ENCODE measurements around the gene LRRC45. TPM values are rescaled to one million over a fixed set of nuclear protein-coding genes. Genes with fewer than 3 reads are reported as not detected.

LRRC45 gene
- total RNA-seq, 6 experiments from 2014 or later: 6.8 to 10.5 (median 10.0) TPM

DNA sequence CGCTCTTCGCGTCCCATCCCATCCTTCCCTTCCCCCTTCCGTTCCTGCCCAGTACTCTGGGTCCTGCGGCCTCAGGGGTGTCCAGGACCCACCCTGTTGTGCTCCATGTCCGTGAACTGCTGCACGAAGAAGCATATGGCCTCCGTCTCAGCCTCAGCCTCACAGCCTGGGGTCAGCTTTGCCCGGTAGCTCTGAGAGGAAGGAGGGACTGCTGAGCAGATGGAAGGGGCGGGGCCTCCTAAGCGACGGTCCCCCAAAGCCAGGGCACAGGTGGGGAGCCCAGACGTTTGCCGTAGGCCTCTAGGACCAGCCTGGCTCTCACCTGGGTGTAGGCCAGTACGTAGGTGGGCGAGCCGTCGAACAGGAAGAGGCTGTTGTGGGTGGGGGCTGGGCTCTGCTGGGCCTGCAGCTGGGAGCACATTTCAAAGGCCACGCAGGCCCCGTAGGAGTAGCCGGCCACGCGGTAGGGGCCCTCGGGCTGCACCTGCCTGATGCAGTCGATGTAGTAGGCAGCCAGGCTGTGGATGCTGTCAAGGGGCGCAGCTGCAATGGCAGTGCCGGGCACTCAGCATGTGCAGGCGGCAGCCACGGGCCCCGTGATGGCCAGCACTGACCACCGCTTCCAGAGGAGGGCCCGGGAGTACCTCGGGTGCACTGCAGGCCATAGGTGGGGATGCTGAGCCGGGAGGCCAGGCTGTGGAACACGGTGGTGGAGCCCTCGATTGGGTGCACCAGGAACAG lies 57.1 kb downstream of the LRRC45 start:
- Mint-ChIP-seq H3K9me3 (no peaks in the 10 kb centered on the region), H3K4me3 (no peak overlapping the region)

More for the DNA sequence above, 57.1 kb downstream of the LRRC45 start:
- TF ChIP-seq, protein P1, sequence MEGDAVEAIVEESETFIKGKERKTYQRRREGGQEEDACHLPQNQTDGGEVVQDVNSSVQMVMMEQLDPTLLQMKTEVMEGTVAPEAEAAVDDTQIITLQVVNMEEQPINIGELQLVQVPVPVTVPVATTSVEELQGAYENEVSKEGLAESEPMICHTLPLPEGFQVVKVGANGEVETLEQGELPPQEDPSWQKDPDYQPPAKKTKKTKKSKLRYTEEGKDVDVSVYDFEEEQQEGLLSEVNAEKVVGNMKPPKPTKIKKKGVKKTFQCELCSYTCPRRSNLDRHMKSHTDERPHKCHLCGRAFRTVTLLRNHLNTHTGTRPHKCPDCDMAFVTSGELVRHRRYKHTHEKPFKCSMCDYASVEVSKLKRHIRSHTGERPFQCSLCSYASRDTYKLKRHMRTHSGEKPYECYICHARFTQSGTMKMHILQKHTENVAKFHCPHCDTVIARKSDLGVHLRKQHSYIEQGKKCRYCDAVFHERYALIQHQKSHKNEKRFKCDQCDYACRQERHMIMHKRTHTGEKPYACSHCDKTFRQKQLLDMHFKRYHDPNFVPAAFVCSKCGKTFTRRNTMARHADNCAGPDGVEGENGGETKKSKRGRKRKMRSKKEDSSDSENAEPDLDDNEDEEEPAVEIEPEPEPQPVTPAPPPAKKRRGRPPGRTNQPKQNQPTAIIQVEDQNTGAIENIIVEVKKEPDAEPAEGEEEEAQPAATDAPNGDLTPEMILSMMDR (IDR thresholded peaks at IDR 0.05): no peak
- Mint-ChIP-seq H3K27ac (no peak overlapping the region), H3K27me3 (ENCODE audit: insufficient read depth) (peaks cover 14% of the 10 kb centered on the region), H3K4me1 (ENCODE audit: low read depth) (no peaks in the 10 kb centered on the region), H3K36me3 (ENCODE audit: low read depth) (peaks cover 8% of the 10 kb centered on the region; the same call in 1 of the 2 replicates)
- DNase-seq: no peak

Other genes starting within 250 kb of the LRRC45 start
- not detected for gene GCGR, start 219.2 kb upstream of the LRRC45 start, total RNA-seq (2021; fragmentation: NEBNext Ultra II Directional; extraction: Animal tissue kit (Norgen Biotek cat#: 25700))
- 100 to 1,000 TPM in 2 of 6 experiments, 10 to 100 TPM in 4; 88.0 to 103 (median 92.8) TPM for gene MCRIP1, start 190.0 kb upstream of the LRRC45 start, total RNA-seq (2021; fragmentation: NEBNext Ultra II Directional; extraction: Animal tissue kit (Norgen Biotek cat#: 25700))
- not detected for gene PPP1R27, start 188.3 kb upstream of the LRRC45 start, total RNA-seq (2021; fragmentation: NEBNext Ultra II Directional; extraction: Animal tissue kit (Norgen Biotek cat#: 25700))
- gene P4HB, start 162.8 kb upstream of the LRRC45 start, total RNA-seq (2021; fragmentation: NEBNext Ultra II Directional; extraction: Animal tissue kit (Norgen Biotek cat#: 25700)): 100 to 1,000 TPM; 790 to 981 (median 910) TPM
- 1,000 to 10,000 TPM in 1 of 6 experiments, 100 to 1,000 TPM in 5; 758 to 1,040 (median 908) TPM for gene ARHGDIA, start 152.0 kb upstream of the LRRC45 start, total RNA-seq (2021; fragmentation: NEBNext Ultra II Directional; extraction: Animal tissue kit (Norgen Biotek cat#: 25700))
- 100 to 1,000 TPM; 101 to 151 (median 135) TPM for gene ALYREF, start 131.7 kb upstream of the LRRC45 start, total RNA-seq (2021; fragmentation: NEBNext Ultra II Directional; extraction: Animal tissue kit (Norgen Biotek cat#: 25700))
- gene ANAPC11, start 131.6 kb upstream of the LRRC45 start, total RNA-seq (2021; fragmentation: NEBNext Ultra II Directional; extraction: Animal tissue kit (Norgen Biotek cat#: 25700)): 100 to 1,000 TPM; 151 to 169 (median 156) TPM
- gene NPB, start 121.1 kb upstream of the LRRC45 start, total RNA-seq (2021; fragmentation: NEBNext Ultra II Directional; extraction: Animal tissue kit (Norgen Biotek cat#: 25700)): 1 to 10 TPM in 1 of 6 experiments, under 1 TPM in 5; 0.53 to 1.5 (median 0.71) TPM
- gene PCYT2, start 111.9 kb upstream of the LRRC45 start, total RNA-seq (2021; fragmentation: NEBNext Ultra II Directional; extraction: Animal tissue kit (Norgen Biotek cat#: 25700)): 10 to 100 TPM; 33.2 to 45.8 (median 35.8) TPM
- gene SIRT7, start 105.1 kb upstream of the LRRC45 start, total RNA-seq (2021; fragmentation: NEBNext Ultra II Directional; extraction: Animal tissue kit (Norgen Biotek cat#: 25700)): 10 to 100 TPM; 16.2 to 20.7 (median 18.5) TPM
- gene MAFG, start 95.6 kb upstream of the LRRC45 start, total RNA-seq (2021; fragmentation: NEBNext Ultra II Directional; extraction: Animal tissue kit (Norgen Biotek cat#: 25700)): 10 to 100 TPM; 17.7 to 22.4 (median 18.2) TPM
- 100 to 1,000 TPM in 4 of 6 experiments, 10 to 100 TPM in 2; 97.9 to 147 (median 110) TPM for gene PYCR1, start 86.0 kb upstream of the LRRC45 start, total RNA-seq (2021; fragmentation: NEBNext Ultra II Directional; extraction: Animal tissue kit (Norgen Biotek cat#: 25700))
- not detected for gene MYADML2, start 76.1 kb upstream of the LRRC45 start, total RNA-seq (2021; fragmentation: NEBNext Ultra II Directional; extraction: Animal tissue kit (Norgen Biotek cat#: 25700))
- gene NOTUM, start 62.1 kb upstream of the LRRC45 start, total RNA-seq (2021; fragmentation: NEBNext Ultra II Directional; extraction: Animal tissue kit (Norgen Biotek cat#: 25700)): under 1 TPM in 2 of 6 experiments, not detected in 4; 0.10 to 0.14 TPM
- gene ASPSCR1, start 45.7 kb upstream of the LRRC45 start, total RNA-seq (2021; fragmentation: NEBNext Ultra II Directional; extraction: Animal tissue kit (Norgen Biotek cat#: 25700)): 10 to 100 TPM; 26.6 to 36.8 (median 34.7) TPM
- gene CENPX, start 427 bp upstream of the LRRC45 start, total RNA-seq (2021; fragmentation: NEBNext Ultra II Directional; extraction: Animal tissue kit (Norgen Biotek cat#: 25700)): 10 to 100 TPM; 60.6 to 83.9 (median 73.3) TPM
- gene RAC3, start 8.4 kb downstream of the LRRC45 start, total RNA-seq (2021; fragmentation: NEBNext Ultra II Directional; extraction: Animal tissue kit (Norgen Biotek cat#: 25700)): 1 to 10 TPM; 4.3 to 8.5 (median 5.6) TPM
- gene DCXR, start 14.4 kb downstream of the LRRC45 start, total RNA-seq (2021; fragmentation: NEBNext Ultra II Directional; extraction: Animal tissue kit (Norgen Biotek cat#: 25700)): 100 to 1,000 TPM in 1 of 6 experiments, 10 to 100 TPM in 5; 73.4 to 100 (median 84.8) TPM
- gene RFNG, start 28.5 kb downstream of the LRRC45 start, total RNA-seq (2021; fragmentation: NEBNext Ultra II Directional; extraction: Animal tissue kit (Norgen Biotek cat#: 25700)): 10 to 100 TPM; 37.6 to 48.5 (median 40.1) TPM
- gene GPS1, start 28.6 kb downstream of the LRRC45 start, total RNA-seq (2021; fragmentation: NEBNext Ultra II Directional; extraction: Animal tissue kit (Norgen Biotek cat#: 25700)): 100 to 1,000 TPM; 127 to 144 (median 141) TPM
- 10 to 100 TPM; 65.8 to 86.8 (median 71.2) TPM for gene DUS1L, start 42.5 kb downstream of the LRRC45 start, total RNA-seq (2021; fragmentation: NEBNext Ultra II Directional; extraction: Animal tissue kit (Norgen Biotek cat#: 25700))
- gene FASN, start 74.9 kb downstream of the LRRC45 start, total RNA-seq (2021; fragmentation: NEBNext Ultra II Directional; extraction: Animal tissue kit (Norgen Biotek cat#: 25700)): 100 to 1,000 TPM; 108 to 138 (median 112) TPM
- gene CCDC57, start 189.5 kb downstream of the LRRC45 start, total RNA-seq (2021; fragmentation: NEBNext Ultra II Directional; extraction: Animal tissue kit (Norgen Biotek cat#: 25700)): 10 to 100 TPM; 12.8 to 15.6 (median 13.6) TPM
- 100 to 1,000 TPM; 475 to 624 (median 523) TPM for gene SLC16A3, start 205.7 kb downstream of the LRRC45 start, total RNA-seq (2021; fragmentation: NEBNext Ultra II Directional; extraction: Animal tissue kit (Norgen Biotek cat#: 25700))